CD4-positive, alpha-beta memory T cell (primary cell): ENCODE measurements around the gene BORCS6. TPM values are rescaled to one million over a fixed set of nuclear protein-coding genes. Genes with fewer than 3 reads are reported as not detected.

Experiments used
- CTCF ChIA-PET: fragments of 350-600 bp; sonication (Branson Sonifier 250); formaldehyde crosslinking; loops from one replicate; lab custom pipeline; 2021; ENCODE audit warnings: inconsistent platforms; ENCODE audit not compliant: partially characterized antibody; lab: Charles Lee
- POLR2A ChIA-PET: fragments of 350-600 bp; sonication (Branson Sonifier 250); formaldehyde crosslinking; loops from one replicate; lab custom pipeline; 2021; ENCODE audit not compliant: partially characterized antibody; lab: Charles Lee
- DNase-seq, 5 donors: peaks; one replicate each; pipeline versions ENCODE4 v3.0.0 to v3.0.0-alpha.2; 2020 to 2022; ENCODE audit warnings: mixed read lengths in 1 of 5
- H3K27ac ChIP-seq: one replicate; pipeline ENCODE4 v1.7.0; 2013; ENCODE audit warnings: low read depth, low read length
- H3K27me3 ChIP-seq: 2 replicates; pipeline ENCODE4 v1.7.0; 2013; ENCODE audit warnings: mild to moderate bottlenecking, low read length, moderate library complexity; ENCODE audit not compliant: insufficient read depth
- H3K36me3 ChIP-seq: 2 replicates; pipeline ENCODE4 v1.7.0; 2013; ENCODE audit warnings: mild to moderate bottlenecking, low read length, moderate library complexity; ENCODE audit not compliant: insufficient read depth
- H3K4me1 ChIP-seq: 2 replicates; pipeline ENCODE4 v1.7.0; 2013; ENCODE audit warnings: mild to moderate bottlenecking, low read length, moderate library complexity; ENCODE audit not compliant: insufficient read depth
- H3K4me3 ChIP-seq, 2 donors: one replicate each; pipeline ENCODE4 v1.7.0; 2013; ENCODE audit warnings: low read length in 2 of 2, mild to moderate bottlenecking in 1 of 2
- H3K9me3 ChIP-seq, 2 donors: one replicate each; pipeline ENCODE4 v1.7.0; 2013; ENCODE audit warnings: low read length in 2 of 2, control low read depth in 1 of 2; ENCODE audit not compliant: control insufficient read depth in 1 of 2
- H3K27ac Mint-ChIP-seq, 7 donors: one replicate each; pipeline ENCODE4 v1.8.0; 2020 to 2021; ENCODE audit warnings: mixed read lengths in 7 of 7, mild to moderate bottlenecking in 6 of 7, inconsistent platforms in 3 of 7, moderate library complexity in 3 of 7
- H3K27me3 Mint-ChIP-seq, 2 donors: one replicate each; pipeline ENCODE4 v1.8.0; 2020 to 2021; ENCODE audit warnings: mixed read lengths in 2 of 2
- H3K36me3 Mint-ChIP-seq, 2 donors: one replicate each; pipeline ENCODE4 v1.8.0; 2020 to 2021; ENCODE audit warnings: mixed read lengths in 2 of 2, inconsistent platforms in 1 of 2, mild to moderate bottlenecking in 1 of 2
- H3K4me1 Mint-ChIP-seq, 4 donors: one replicate each; pipeline ENCODE4 v1.8.0; 2020 to 2021; ENCODE audit warnings: mixed read lengths in 4 of 4, mild to moderate bottlenecking in 1 of 4
- H3K4me3 Mint-ChIP-seq, 8 donors: one replicate each; pipeline ENCODE4 v1.8.0; 2020 to 2021; ENCODE audit warnings: mixed read lengths in 8 of 8, mild to moderate bottlenecking in 7 of 8, moderate library complexity in 6 of 8, inconsistent platforms in 3 of 8
- H3K9me3 Mint-ChIP-seq, 8 donors: one replicate each; pipeline ENCODE4 v1.8.0; 2020 to 2021; ENCODE audit warnings: mixed read lengths in 8 of 8, mild to moderate bottlenecking in 5 of 8, inconsistent platforms in 3 of 8, moderate library complexity in 1 of 8
- intact Hi-C: fragments of 100-400 bp; cut with micrococcal nuclease; formaldehyde crosslinking; loops from one replicate; pipeline ENCODE4 v1.15.1; 2023
- polyA plus RNA-seq, 2 donors: library from polyadenylated mRNA; unstranded; fragments of 300-500 nt; fragmentation: Illumina TruSeq; gene quantifications; one replicate each; pipeline ENCODE4 v1.2.3, GENCODE V29; 2021
- total RNA-seq, 2 experiments: library from RNA; stranded (reverse); gene quantifications; one replicate each; pipeline ENCODE4 v1.2.3, GENCODE V29; 2021

Gene BORCS6
- total RNA-seq (10 to 100 TPM; 19.2 to 19.4 TPM), polyA plus RNA-seq (10 to 100 TPM; 13.3 to 21.9 TPM)

DNA sequence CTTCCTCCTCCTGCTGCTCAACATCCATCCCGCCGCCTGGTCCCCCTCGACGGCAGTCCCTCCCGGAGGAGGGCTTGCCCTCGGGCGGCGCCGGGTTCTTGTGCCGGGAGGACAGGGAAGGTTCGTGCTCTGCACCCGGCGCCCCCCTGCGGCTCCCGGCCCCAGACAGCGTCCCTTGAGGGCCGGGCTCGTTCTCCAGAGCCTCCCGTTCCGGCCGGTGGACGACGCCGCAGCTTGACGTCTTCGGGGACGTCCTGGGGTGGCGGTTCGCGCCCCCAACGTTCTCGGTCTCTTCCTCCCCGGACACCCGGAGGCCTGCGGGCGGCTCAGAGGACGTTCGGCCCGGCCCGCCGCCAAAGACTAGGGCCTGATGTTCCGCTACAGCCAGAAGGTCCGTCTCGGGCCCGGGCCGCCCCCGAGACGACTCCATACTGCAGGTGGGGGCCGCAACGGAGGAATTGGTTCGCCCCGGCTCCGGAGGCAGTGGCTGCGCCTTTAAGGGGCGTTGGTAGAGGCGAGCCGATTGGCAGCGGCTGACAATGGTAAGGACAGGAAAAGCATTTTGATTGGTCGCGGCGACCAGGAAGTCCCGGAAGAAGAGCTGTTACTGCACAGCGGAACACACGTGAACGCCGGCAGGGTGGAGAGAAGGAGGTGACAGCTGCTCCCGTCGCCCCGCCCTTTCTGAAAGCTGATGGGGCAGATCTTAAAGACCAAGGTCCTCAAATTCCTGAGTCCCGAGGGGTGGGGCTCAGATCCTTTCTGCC lies at the start of gene BORCS6:
BORCS6 (minus strand) TSS at position 470 of the 767 bp plus-strand sequence; CDS start at position 430, 40 bp downstream.
- H3K36me3 ChIP-seq: no peaks in the 10 kb centered on the region
- peaks cover 0 to 4% of the 10 kb centered on the region in 2 donors for H3K36me3 Mint-ChIP-seq
- H3K9me3 ChIP-seq: no peaks in the 10 kb centered on the region
- POLR2A ChIA-PET: interaction anchor here (0.9 to 26.2 kb wide), 17 partner anchors 10 to 765 kb away, joined by 3 to 1074 read pairs (median 48); partner anchors contain the start of genes ALOXE3, AURKB, CTC1 and HES7
- no peaks in the 10 kb centered on the region for H3K9me3 Mint-ChIP-seq
- peak within 1 kb of the TSS in 5 of 8 donors; percentile 13 to 92 (median 41) for H3K4me3 Mint-ChIP-seq
- CTCF ChIA-PET: interaction anchor here (0.6 to 5.9 kb wide), 13 partner anchors 10 to 111 kb away, joined by 3 to 72 read pairs (median 4); partner anchors contain the start of genes ALOXE3, CTC1 and SLC25A35
- H3K27me3 ChIP-seq: no peaks in the 10 kb centered on the region
- peak within 1 kb of the TSS; percentile 82 for H3K27ac ChIP-seq
- no peaks in the 10 kb centered on the region for H3K27me3 Mint-ChIP-seq
- peaks cover 7 to 15% (median 13%) of the 10 kb centered on the region in 4 donors for H3K4me1 Mint-ChIP-seq
- peaks cover 44% of the 10 kb centered on the region for H3K4me1 ChIP-seq
- peak; percentile 93 to 98 (median 96) for DNase-seq
- peak within 1 kb of the TSS; percentile 76 to 100 for H3K4me3 ChIP-seq
- H3K27ac Mint-ChIP-seq: peak within 1 kb of the TSS in 5 of 7 donors; percentile 78 to 94 (median 91)
- intact Hi-C loops: loop anchor here (1.0 kb wide), 1 partner anchor 10 kb away; no protein-coding TSS in a partner anchor

DNA sequence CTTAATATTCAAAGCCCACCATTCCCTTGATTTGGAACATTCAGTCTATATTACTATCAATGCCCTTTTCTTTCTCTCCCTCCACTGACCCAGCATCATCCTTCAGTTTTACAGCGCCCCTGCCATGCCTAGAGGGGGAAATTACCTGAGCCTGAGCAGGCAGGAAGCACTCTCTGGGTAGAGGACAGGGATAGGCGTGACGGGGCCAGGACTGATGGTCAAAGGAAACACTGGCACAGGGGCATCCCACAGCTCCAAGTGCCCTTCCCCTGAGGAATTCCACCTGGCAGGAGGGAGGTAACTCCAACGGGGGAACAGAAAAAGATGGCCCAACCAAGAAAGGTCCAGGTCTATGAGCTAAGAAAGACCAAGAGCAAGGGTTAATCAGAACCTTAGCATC lies 47.9 kb upstream of the BORCS6 start:
- Histone ChIP-seq H3K36me3 (peaks cover 86% of the 10 kb centered on the region), H3K9me3 (no peaks in the 10 kb centered on the region), H3K27ac (no peak overlapping the region), H3K4me1 (peaks cover 21% of the 10 kb centered on the region), H3K27me3 (no peaks in the 10 kb centered on the region), H3K4me3 (no peak overlapping the region)
- intact Hi-C loops: no loop called here
- Mint-ChIP-seq H3K27ac (peak overlapping the region in 4 of 7 donors; percentile 7 to 53 (median 25)), H3K36me3 (peaks cover 60 to 67% of the 10 kb centered on the region in 2 donors), H3K27me3 (no peaks in the 10 kb centered on the region), H3K4me1 (peaks cover 26 to 36% (median 33%) of the 10 kb centered on the region in 4 donors), H3K9me3 (no peaks in the 10 kb centered on the region), H3K4me3 (peak overlapping the region in 2 of 8 donors; percentile 7 to 55)
- no peak for DNase-seq
- ChIA-PET POLR2A (interaction anchor here (0.9 to 5.2 kb wide), 3 partner anchors 9 to 38 kb away, joined by 3 to 47 read pairs (median 46); partner anchors contain the start of gene CTC1), CTCF (interaction anchor here (0.6 to 2.6 kb wide), 6 partner anchors 10 to 649 kb away, joined by 3 to 13 read pairs (median 4); partner anchors contain the start of gene CTC1)

DNA sequence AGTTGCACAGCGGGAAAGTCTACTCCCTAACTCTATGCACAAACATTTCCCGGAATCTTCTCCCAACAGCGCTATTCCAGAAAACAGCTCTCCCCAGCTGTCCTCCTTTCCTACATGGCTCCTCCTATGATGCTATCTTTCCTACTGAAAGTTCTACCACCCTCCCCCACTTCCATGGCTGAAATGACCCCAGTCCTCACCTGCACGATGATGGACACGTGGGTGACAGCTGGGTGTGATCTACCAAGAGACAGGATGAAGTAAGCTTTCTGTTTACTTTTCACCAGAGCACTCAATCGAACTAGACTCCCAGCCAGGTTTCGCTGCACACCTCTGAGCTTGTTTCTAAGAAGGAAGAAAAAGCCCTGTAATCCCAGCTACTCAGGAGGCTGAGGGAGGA lies 47.2 kb upstream of the BORCS6 start:
- no peaks in the 10 kb centered on the region for H3K9me3 ChIP-seq
- no peak overlapping the region for H3K27ac ChIP-seq
- H3K4me3 ChIP-seq: no peak overlapping the region
- H3K4me1 Mint-ChIP-seq: peaks cover 21 to 37% (median 28%) of the 10 kb centered on the region in 4 donors
- H3K36me3 Mint-ChIP-seq: peaks cover 61 to 70% of the 10 kb centered on the region in 2 donors
- H3K27ac Mint-ChIP-seq: peak overlapping the region in 2 of 7 donors; percentile 64 to 79
- no peak overlapping the region for H3K4me3 Mint-ChIP-seq
- H3K27me3 Mint-ChIP-seq: no peaks in the 10 kb centered on the region
- intact Hi-C loops: no loop called here
- POLR2A ChIA-PET: interaction anchor here (3.1 to 5.2 kb wide), 2 partner anchors 10 to 13 kb away, joined by 46 to 47 read pairs; partner anchors contain the start of gene CTC1
- DNase-seq: no peak
- no peaks in the 10 kb centered on the region for H3K9me3 Mint-ChIP-seq
- H3K27me3 ChIP-seq: no peaks in the 10 kb centered on the region
- H3K4me1 ChIP-seq: peaks cover 16% of the 10 kb centered on the region
- CTCF ChIA-PET: interaction anchor here (0.6 to 2.6 kb wide), 6 partner anchors 15 to 414 kb away, joined by 3 to 13 read pairs (median 4); no protein-coding TSS in a partner anchor
- peaks cover 89% of the 10 kb centered on the region for H3K36me3 ChIP-seq

DNA sequence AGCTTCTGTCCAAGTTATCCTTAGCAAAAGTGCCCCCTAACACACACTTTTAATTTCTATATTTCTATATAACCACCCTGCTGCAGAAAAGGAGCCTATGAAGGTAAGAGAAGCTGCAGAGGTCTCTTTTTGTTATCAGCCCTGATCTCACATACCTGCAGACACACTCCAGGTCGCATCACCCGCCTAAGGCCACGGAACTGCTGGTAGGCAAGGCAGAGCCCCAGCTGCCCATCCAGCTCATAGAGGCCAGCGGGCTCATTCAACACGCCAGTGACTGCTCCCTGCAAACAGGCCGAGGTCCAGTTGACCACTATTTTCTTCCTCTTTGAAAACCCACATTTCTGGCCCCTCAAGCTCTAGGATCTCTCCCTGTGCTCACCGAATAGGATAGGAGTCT lies 45.7 kb upstream of the BORCS6 start:
- Mint-ChIP-seq H3K36me3 (peaks cover 75 to 78% of the 10 kb centered on the region in 2 donors), H3K4me3 (no peak overlapping the region), H3K9me3 (no peaks in the 10 kb centered on the region), H3K27me3 (no peaks in the 10 kb centered on the region), H3K27ac (peak overlapping the region in 3 of 7 donors; percentile 31 to 38 (median 32)), H3K4me1 (peaks cover 21 to 32% (median 28%) of the 10 kb centered on the region in 4 donors)
- Histone ChIP-seq H3K4me3 (no peak overlapping the region), H3K27ac (no peak overlapping the region), H3K9me3 (no peaks in the 10 kb centered on the region), H3K4me1 (peaks cover 13% of the 10 kb centered on the region), H3K27me3 (no peaks in the 10 kb centered on the region), H3K36me3 (peaks cover 96% of the 10 kb centered on the region)
- POLR2A ChIA-PET: interaction anchor here (0.9 to 5.2 kb wide), 7 partner anchors 8 to 84 kb away, joined by 3 to 46 read pairs (median 4); partner anchors contain the start of genes CTC1, PER1 and RANGRF
- CTCF ChIA-PET: interaction anchor here (1.4 kb wide), 1 partner anchor 56 kb away, joined by 3 read pairs; no protein-coding TSS in a partner anchor
- intact Hi-C loops: no loop called here
- no peak for DNase-seq

DNA sequence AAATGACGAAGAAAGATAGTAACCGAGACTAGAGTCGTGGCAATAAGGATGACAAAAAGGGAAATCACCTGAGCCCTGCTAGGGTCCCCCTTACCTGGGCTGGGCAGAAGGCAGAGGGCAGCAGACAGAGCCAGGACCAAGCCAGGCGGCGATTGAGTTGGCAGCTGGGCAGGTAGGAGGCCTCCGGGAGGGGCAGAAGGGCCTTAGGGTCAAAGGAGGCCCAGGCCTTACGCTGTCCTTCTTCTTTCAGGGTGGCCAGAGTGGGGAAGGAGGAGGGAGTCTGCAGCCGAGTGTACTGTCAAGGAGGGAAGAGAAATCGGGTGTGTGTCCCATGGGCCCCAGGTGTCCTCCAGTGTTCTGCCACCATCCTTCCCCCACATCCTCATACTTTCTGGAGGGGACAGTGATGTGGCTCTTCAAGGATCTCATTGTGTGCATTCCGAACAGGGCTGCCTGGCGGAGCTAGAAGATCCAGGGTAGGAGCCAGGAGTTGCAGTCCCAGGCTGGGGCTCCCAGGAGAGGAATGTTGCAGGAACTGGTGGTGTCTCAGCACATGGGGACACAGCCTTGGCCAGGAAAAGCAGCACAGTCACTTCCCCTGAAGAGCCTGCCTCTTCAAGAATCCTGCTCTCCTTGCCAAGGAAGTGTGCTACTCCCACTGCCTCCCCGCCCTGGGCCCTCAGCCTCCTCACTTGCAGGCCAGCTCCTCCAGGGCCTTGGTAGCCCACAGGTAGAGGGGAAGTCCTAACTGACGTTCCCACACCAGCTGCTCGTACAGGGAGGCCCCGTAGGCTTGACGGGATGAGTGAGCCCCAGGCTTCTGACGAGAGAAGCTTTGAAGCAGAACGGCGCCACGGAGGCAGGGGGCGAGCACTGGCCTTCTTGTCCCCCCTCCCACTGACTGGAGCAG lies 44.6 kb upstream of the BORCS6 start:
- H3K4me3 ChIP-seq: no peak overlapping the region
- no peaks in the 10 kb centered on the region for H3K9me3 Mint-ChIP-seq
- peaks cover 96% of the 10 kb centered on the region for H3K36me3 ChIP-seq
- H3K36me3 Mint-ChIP-seq: peaks cover 78 to 85% of the 10 kb centered on the region in 2 donors
- ChIA-PET CTCF (interaction anchor here (1.3 to 1.4 kb wide), 2 partner anchors 12 to 57 kb away, joined by 3 read pairs; no protein-coding TSS in a partner anchor), POLR2A (interaction anchor here (0.5 to 5.2 kb wide), 7 partner anchors 9 to 738 kb away, joined by 3 to 46 read pairs (median 4); partner anchors contain the start of genes CTC1, PFAS and RANGRF)
- intact Hi-C loops: no loop called here
- H3K27ac ChIP-seq: no peak overlapping the region
- no peak overlapping the region for H3K4me3 Mint-ChIP-seq
- no peak for DNase-seq
- peaks cover 13% of the 10 kb centered on the region for H3K4me1 ChIP-seq
- H3K27me3 ChIP-seq: no peaks in the 10 kb centered on the region
- peaks cover 19 to 37% (median 28%) of the 10 kb centered on the region in 4 donors for H3K4me1 Mint-ChIP-seq
- H3K27ac Mint-ChIP-seq: peak overlapping the region in 4 of 7 donors; percentile 6 to 79 (median 53)
- H3K27me3 Mint-ChIP-seq: no peaks in the 10 kb centered on the region
- H3K9me3 ChIP-seq: no peaks in the 10 kb centered on the region

DNA sequence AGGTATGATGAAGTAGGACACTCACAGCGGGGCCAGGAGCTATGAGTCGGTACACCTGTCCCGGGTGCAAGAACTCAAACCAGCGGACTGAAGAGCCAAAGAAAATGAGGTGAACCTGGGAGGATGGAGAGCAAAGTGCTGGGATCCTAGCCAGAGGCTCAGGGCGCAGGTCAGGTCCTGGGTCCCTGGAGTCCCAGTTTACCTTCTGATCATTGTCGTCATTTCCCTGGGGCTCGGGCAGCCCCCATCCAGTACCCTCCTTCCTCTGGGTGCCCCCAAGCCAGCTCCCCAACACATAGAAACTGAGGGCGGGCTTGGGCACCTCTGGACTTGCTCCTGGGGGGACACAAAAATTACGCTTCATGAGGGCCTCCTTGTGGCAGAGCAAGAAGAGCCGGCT lies 41.7 kb upstream of the BORCS6 start:
- Histone ChIP-seq H3K27me3 (no peaks in the 10 kb centered on the region), H3K4me3 (no peak overlapping the region), H3K27ac (no peak overlapping the region), H3K36me3 (peaks cover 97% of the 10 kb centered on the region), H3K4me1 (peaks cover 6% of the 10 kb centered on the region), H3K9me3 (no peaks in the 10 kb centered on the region)
- POLR2A ChIA-PET: interaction anchor here (0.8 to 14.6 kb wide), 3 partner anchors 9 to 63 kb away, joined by 4 to 611 read pairs (median 25); partner anchors contain the start of genes CTC1, PFAS and SLC25A35
- intact Hi-C loops: no loop called here
- Mint-ChIP-seq H3K36me3 (peaks cover 76 to 87% of the 10 kb centered on the region in 2 donors), H3K9me3 (peaks cover 0 to 9% (median 0%) of the 10 kb centered on the region in 8 donors), H3K4me1 (peaks cover 14 to 35% (median 21%) of the 10 kb centered on the region in 4 donors), H3K4me3 (no peak overlapping the region), H3K27me3 (no peaks in the 10 kb centered on the region), H3K27ac (peak overlapping the region in 4 of 7 donors; percentile 68 to 80 (median 75))
- DNase-seq: no peak
- CTCF ChIA-PET: interaction anchor here (1.1 kb wide), 1 partner anchor 10 kb away, joined by 3 read pairs; no protein-coding TSS in a partner anchor
